DND-41 (cell line): ENCODE measurements around the gene OSCP1.

Source experiments
- ATAC-seq: fragments of 200-7000 bp; cut with Tn5 transposase; 3 replicates; pipeline ENCODE4 v1.9.1; 2021; ENCODE audit warnings: low read depth; ENCODE audit not compliant: insufficient read depth
- DNase-seq: peaks from one replicate; pipeline ENCODE4 v3.0.0-alpha.2; 2020
- H2AFZ ChIP-seq: 2 replicates; pipeline ENCODE4 v1.6.0; 2012; ENCODE audit warnings: low read depth, low read length
- H3K27ac ChIP-seq: 2 replicates; pipeline ENCODE4 v1.5.1; 2012; ENCODE audit warnings: low read length, inconsistent platforms
- H3K27me3 ChIP-seq: fragments of 200-600 bp; sonication (generic); 2 replicates; pipeline ENCODE4 v1.6.0; 2012; ENCODE audit warnings: low read length, mild to moderate bottlenecking, inconsistent platforms; ENCODE audit not compliant: insufficient read depth, poor library complexity
- H3K36me3 ChIP-seq: 2 replicates; pipeline ENCODE4 v1.5.1; 2012; ENCODE audit warnings: low read length, inconsistent platforms; ENCODE audit not compliant: insufficient read depth
- H3K4me1 ChIP-seq: 2 replicates; pipeline ENCODE4 v1.5.1; 2012; ENCODE audit warnings: mild to moderate bottlenecking, low read length; ENCODE audit not compliant: insufficient read depth
- H3K4me2 ChIP-seq: 2 replicates; pipeline ENCODE4 v1.6.0; 2012; ENCODE audit warnings: mild to moderate bottlenecking, moderate library complexity, low read length, inconsistent platforms; ENCODE audit not compliant: insufficient read depth
- H3K4me3 ChIP-seq, 2 experiments: fragments of 200-600 bp in 1 of 2; shearing (Covaris generic) in 1 of 2; 2 replicates each; pipeline ENCODE4 v1.5.1; 2012 to 2016; ENCODE audit warnings: inconsistent platforms in 2 of 2, low read length in 2 of 2, mild to moderate bottlenecking in 2 of 2, low read depth in 1 of 2, moderate library complexity in 1 of 2
- H3K79me2 ChIP-seq: 2 replicates; pipeline ENCODE4 v1.6.0; 2012; ENCODE audit warnings: low read length, inconsistent platforms; ENCODE audit not compliant: insufficient read depth
- H3K9ac ChIP-seq: 2 replicates; pipeline ENCODE4 v1.6.0; 2012; ENCODE audit warnings: low read depth, mild to moderate bottlenecking, inconsistent platforms, low read length, moderate library complexity
- H3K9me3 ChIP-seq: 2 replicates; pipeline ENCODE4 v1.5.1; 2012; ENCODE audit warnings: low read length, moderate library complexity, mild to moderate bottlenecking, inconsistent platforms; ENCODE audit not compliant: insufficient read depth, severe bottlenecking
- H4K20me1 ChIP-seq: 2 replicates; pipeline ENCODE4 v1.6.0; 2012; ENCODE audit warnings: low read length; ENCODE audit not compliant: insufficient read depth
- EZH2 ChIP-seq: IDR thresholded peaks from 3 replicates; pipeline ENCODE4 v1.6.1; 2012; ENCODE audit warnings: borderline replicate concordance, low read depth, mild to moderate bottlenecking, moderate library complexity, low read length, inconsistent platforms; ENCODE audit not compliant: severe bottlenecking
- TF ChIP-seq, protein P1 (sequence below): IDR thresholded peaks from 2 replicates; pipeline ENCODE4 v1.5.1; 2012; ENCODE audit warnings: borderline replicate concordance, low read length, moderate library complexity, mild to moderate bottlenecking; ENCODE audit not compliant: poor library complexity, severe bottlenecking; ENCODE audit errors: extremely low read depth

Gene OSCP1

DNA sequence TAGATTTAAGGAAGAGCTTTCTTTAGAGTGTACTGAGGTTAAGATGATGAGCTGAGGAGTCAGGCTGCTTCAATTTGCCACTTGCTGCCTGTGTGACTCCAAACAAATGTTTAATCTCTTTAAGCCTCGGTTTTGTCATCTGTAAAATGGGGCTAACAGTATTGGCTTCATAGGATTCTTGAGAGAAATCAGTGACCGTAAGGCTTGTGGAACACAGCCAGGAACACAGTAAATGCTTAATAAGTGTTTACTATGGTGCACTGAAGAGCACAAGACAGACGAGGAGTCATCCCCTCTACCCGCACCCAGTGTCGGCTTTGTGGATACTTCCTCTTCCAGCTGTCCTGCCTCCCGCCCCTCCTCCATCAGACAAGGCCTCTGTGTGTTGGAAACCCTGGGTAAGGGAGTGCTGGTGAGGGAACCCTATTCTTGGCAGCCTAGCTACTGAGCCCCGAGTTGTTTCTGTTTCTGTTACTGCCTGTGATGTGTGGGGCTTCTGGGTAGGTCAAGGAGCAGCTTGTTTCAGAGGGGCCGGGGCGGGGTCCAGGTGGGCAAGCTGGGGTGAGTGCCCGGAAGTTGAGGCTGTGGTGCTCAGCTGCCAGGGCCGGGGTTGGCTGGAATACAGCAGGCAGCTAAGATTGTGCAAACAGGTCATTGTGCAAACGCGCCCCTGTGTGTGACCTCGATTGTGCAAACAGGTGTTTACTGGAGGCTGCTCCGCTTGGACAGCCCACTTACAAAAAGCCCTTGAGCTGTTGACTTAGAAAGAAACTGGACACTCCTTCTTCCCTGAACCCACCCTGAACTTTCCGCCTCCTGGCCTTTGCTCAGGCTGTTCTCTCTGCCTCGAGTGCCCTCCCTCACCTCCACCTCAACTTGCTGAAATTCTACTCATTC lies 36.4 kb upstream of the OSCP1 start:
- no peaks in the 10 kb centered on the region for H3K4me1 ChIP-seq
- no peak overlapping the region for H3K4me3 ChIP-seq
- H3K27me3 ChIP-seq, result no peaks in the 10 kb centered on the region
- H2AFZ ChIP-seq, result no peak overlapping the region
- H3K9me3 ChIP-seq, result no peaks in the 10 kb centered on the region
- no peaks in the 10 kb centered on the region for H4K20me1 ChIP-seq
- no peak for ATAC-seq
- no peaks in the 10 kb centered on the region for H3K79me2 ChIP-seq
- H3K4me2 ChIP-seq, result no peak overlapping the region
- no peak overlapping the region for H3K9ac ChIP-seq
- no peak overlapping the region for H3K27ac ChIP-seq
- H3K36me3 ChIP-seq, result no peaks in the 10 kb centered on the region
- DNase-seq, result no peak
- TF ChIP-seq, protein P1, sequence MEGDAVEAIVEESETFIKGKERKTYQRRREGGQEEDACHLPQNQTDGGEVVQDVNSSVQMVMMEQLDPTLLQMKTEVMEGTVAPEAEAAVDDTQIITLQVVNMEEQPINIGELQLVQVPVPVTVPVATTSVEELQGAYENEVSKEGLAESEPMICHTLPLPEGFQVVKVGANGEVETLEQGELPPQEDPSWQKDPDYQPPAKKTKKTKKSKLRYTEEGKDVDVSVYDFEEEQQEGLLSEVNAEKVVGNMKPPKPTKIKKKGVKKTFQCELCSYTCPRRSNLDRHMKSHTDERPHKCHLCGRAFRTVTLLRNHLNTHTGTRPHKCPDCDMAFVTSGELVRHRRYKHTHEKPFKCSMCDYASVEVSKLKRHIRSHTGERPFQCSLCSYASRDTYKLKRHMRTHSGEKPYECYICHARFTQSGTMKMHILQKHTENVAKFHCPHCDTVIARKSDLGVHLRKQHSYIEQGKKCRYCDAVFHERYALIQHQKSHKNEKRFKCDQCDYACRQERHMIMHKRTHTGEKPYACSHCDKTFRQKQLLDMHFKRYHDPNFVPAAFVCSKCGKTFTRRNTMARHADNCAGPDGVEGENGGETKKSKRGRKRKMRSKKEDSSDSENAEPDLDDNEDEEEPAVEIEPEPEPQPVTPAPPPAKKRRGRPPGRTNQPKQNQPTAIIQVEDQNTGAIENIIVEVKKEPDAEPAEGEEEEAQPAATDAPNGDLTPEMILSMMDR, result no peak
- TF ChIP-seq EZH2, result no peak

- no peaks in the 10 kb centered on the region for H3K27me3 ChIP-seq
- no peak overlapping the region for H3K4me2 ChIP-seq
- DNase-seq (no peak), ATAC-seq (no peak)
- H4K20me1 ChIP-seq, result no peaks in the 10 kb centered on the region
- H3K27ac ChIP-seq, result no peak overlapping the region
- H3K79me2 ChIP-seq, result no peaks in the 10 kb centered on the region
- TF ChIP-seq, protein P1, result no peak
- no peak for TF ChIP-seq EZH2
- H3K36me3 ChIP-seq, result no peaks in the 10 kb centered on the region
- no peaks in the 10 kb centered on the region for H3K9me3 ChIP-seq
- H3K4me3 ChIP-seq, result no peak overlapping the region
- no peak overlapping the region for H3K9ac ChIP-seq
- H3K4me1 ChIP-seq, result no peaks in the 10 kb centered on the region
- H2AFZ ChIP-seq, result no peak overlapping the region
Observed at GRCh38 chr1:36486093-36486438, 35.8 kb upstream of the OSCP1 start.

DNA sequence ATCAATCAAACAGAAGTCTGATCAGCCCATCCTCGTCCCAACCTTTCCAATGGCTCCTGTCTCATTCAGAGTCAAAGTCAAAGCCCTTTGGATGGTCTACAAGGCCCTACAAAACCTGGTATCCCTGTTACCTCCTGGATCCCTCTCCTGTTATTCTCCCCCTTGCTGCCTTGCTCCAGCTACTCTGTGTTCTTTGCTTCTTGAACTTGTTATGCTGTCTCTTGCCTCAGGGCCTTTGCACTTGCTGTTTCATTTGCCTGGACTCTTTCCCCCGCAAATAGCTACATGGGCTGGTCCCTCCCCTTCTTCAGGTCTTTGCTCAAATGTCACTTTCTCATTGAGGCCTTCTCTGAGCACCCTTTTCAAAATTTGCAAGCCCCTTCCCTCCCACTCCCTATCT lies 33.8 kb upstream of the OSCP1 start:
- Histone ChIP-seq H3K79me2 (no peaks in the 10 kb centered on the region), H3K36me3 (no peaks in the 10 kb centered on the region), H3K9ac (no peak overlapping the region), H4K20me1 (no peaks in the 10 kb centered on the region), H3K9me3 (no peaks in the 10 kb centered on the region), H3K4me3 (no peak overlapping the region), H3K4me2 (no peak overlapping the region), H3K4me1 (no peaks in the 10 kb centered on the region), H3K27me3 (peaks cover 4% of the 10 kb centered on the region), H3K27ac (no peak overlapping the region), H2AFZ (no peak overlapping the region)
- TF ChIP-seq EZH2, result no peak
- TF ChIP-seq, protein P1, result no peak
- ATAC-seq (no peak), DNase-seq (no peak)
